OCI-LY7 (cell line): Measurements from ENCODE around the gene UTS2B. TPM values are rescaled to one million over a fixed set of nuclear protein-coding genes. Genes with fewer than 3 reads are reported as not detected.

ENCODE experiments used
- BruUV-seq: library from RNA; stranded (reverse); fragments of 400-500 nt; replicated peaks from 2 replicates; lab custom pipeline; 2021; lab: Mats Ljungman, UMichigan
- CTCF ChIA-PET: fragments of 300-600 bp; sonication (Branson Sonifier 250); formaldehyde crosslinking; loops from one replicate; lab custom pipeline; 2022; ENCODE audit warnings: antibody characterized with exemption; ENCODE audit not compliant: unreplicated experiment; lab: Charles Lee
- POLR2A ChIA-PET: fragments of 300-600 bp; sonication (Branson Sonifier 250); formaldehyde crosslinking; loops from one replicate; lab custom pipeline; 2022; ENCODE audit warnings: antibody characterized with exemption; lab: Charles Lee
- DNase-seq: peaks from one replicate; pipeline ENCODE4 v3.0.0-alpha.2; 2015; ENCODE audit warnings: low spot score
- H2AFZ ChIP-seq: fragments of 200-600 bp; sonication (generic), shearing (Covaris generic); 2 replicates; pipeline ENCODE4 v1.6.1; 2014; ENCODE audit warnings: mild to moderate bottlenecking, antibody characterized with exemption, low read length, moderate library complexity
- H3K27ac ChIP-seq: fragments of 200-600 bp; sonication (generic); 2 replicates; pipeline ENCODE4 v1.5.1; 2014; ENCODE audit warnings: mixed run types, low read depth, mild to moderate bottlenecking, moderate library complexity, low read length, inconsistent platforms; ENCODE audit not compliant: poor library complexity, severe bottlenecking
- H3K36me3 ChIP-seq: fragments of 200-600 bp; sonication (generic); 2 replicates; pipeline ENCODE4 v1.6.1; 2014; ENCODE audit warnings: mild to moderate bottlenecking, antibody characterized with exemption, low read length, moderate library complexity, mixed read lengths; ENCODE audit not compliant: insufficient read depth
- H3K4me1 ChIP-seq: fragments of 200-600 bp; sonication (generic); 2 replicates; pipeline ENCODE4 v1.5.1; 2014; ENCODE audit warnings: mild to moderate bottlenecking, low read length; ENCODE audit not compliant: insufficient read depth, poor library complexity, severe bottlenecking
- H3K4me2 ChIP-seq: fragments of 200-600 bp; sonication (generic); 2 replicates; pipeline ENCODE4 v1.6.1; 2014; ENCODE audit warnings: mild to moderate bottlenecking, low read length
- H3K4me3 ChIP-seq: fragments of 200-600 bp; sonication (generic); 2 replicates; pipeline ENCODE4 v1.5.1; 2014; ENCODE audit warnings: mild to moderate bottlenecking, low read depth, low read length; ENCODE audit not compliant: poor library complexity, severe bottlenecking
- H3K79me2 ChIP-seq: fragments of 200-600 bp; sonication (generic); 2 replicates; pipeline ENCODE4 v1.6.1; 2016; ENCODE audit warnings: low read depth, mild to moderate bottlenecking, low read length, moderate library complexity, mixed read lengths; ENCODE audit not compliant: insufficient read depth
- H3K9me2 ChIP-seq: fragments of 200-600 bp; sonication (generic); 2 replicates; pipeline ENCODE4 v1.6.1; 2016; ENCODE audit warnings: mild to moderate bottlenecking, low read length, mixed read lengths; ENCODE audit not compliant: insufficient read depth
- H3K9me3 ChIP-seq: fragments of 200-600 bp; sonication (generic); 2 replicates; pipeline ENCODE4 v1.6.1; 2014; ENCODE audit warnings: mild to moderate bottlenecking, mixed run types, low read length, mixed read lengths
- H4K20me1 ChIP-seq: fragments of 200-600 bp; sonication (generic); 2 replicates; pipeline ENCODE4 v1.6.1; 2014; ENCODE audit warnings: mild to moderate bottlenecking, antibody characterized with exemption, low read length, moderate library complexity, mixed read lengths; ENCODE audit not compliant: insufficient read depth
- EZH2phosphoT487 ChIP-seq: fragments of 200-600 bp; sonication (generic); IDR thresholded peaks from 2 replicates; pipeline ENCODE4 v1.6.1; 2018; ENCODE audit warnings: low read depth, borderline replicate concordance, mild to moderate bottlenecking, mixed run types, antibody characterized with exemption, low read length, moderate library complexity, mixed read lengths
- intact Hi-C: fragments of 100-400 bp; cut with micrococcal nuclease; formaldehyde crosslinking; loops from one replicate; pipeline ENCODE4 v1.10.0; 2022; ENCODE audit not compliant: unreplicated experiment
- total RNA-seq, 2 experiments: library from RNA; depleted of rRNA in 1 of 2; stranded (reverse); fragments of >200 nt in 1 of 2; shearing (Covaris generic) in 1 of 2; gene quantifications; 2 replicates each; pipeline ENCODE4 v1.2.3, GENCODE V29; 2014 to 2022

Gene UTS2B
- total RNA-seq, 2 experiments from 2014 or later, result 0.92 to 1.1 TPM

GRCh38 chr3:191217301-191217700, 113.0 kb downstream of the UTS2B start:
- no TSS peak for BruUV-seq
- H3K36me3 ChIP-seq, result no peaks in the 10 kb centered on the region; the same call in 1 of the 2 replicates
- no peak overlapping the region; the same call in 1 of the 2 replicates for H2AFZ ChIP-seq
- TF ChIP-seq EZH2phosphoT487, result no peak
- intact Hi-C loops, result no loop called here
- no peaks in the 10 kb centered on the region for H3K9me2 ChIP-seq
- POLR2A ChIA-PET, result interaction anchor here (0.6 kb wide), 1 partner anchor 16 kb away, joined by 3 read pairs; no protein-coding TSS in a partner anchor
- no peak overlapping the region for H3K27ac ChIP-seq
- peaks cover 28% of the 10 kb centered on the region for H3K9me3 ChIP-seq
- CTCF ChIA-PET, result no interaction called here
- DNase-seq, result no peak
- H3K4me3 ChIP-seq, result no peak overlapping the region
- H3K79me2 ChIP-seq, result no peaks in the 10 kb centered on the region
- no peak overlapping the region for H3K4me2 ChIP-seq
- no peaks in the 10 kb centered on the region for H3K4me1 ChIP-seq
- no peaks in the 10 kb centered on the region for H4K20me1 ChIP-seq

Other genes with a start within 250 kb of the UTS2B start
- not detected in 2 replicates for gene OSTN, start 131.3 kb downstream of the UTS2B start, total RNA-seq (2014; rRNA removed; shearing (Covaris generic))
- not detected in 2 replicates for gene OSTN, start 131.3 kb downstream of the UTS2B start, total RNA-seq (2022)
- 31.4 and 32.2 TPM in 2 replicates for gene CCDC50, start 1.1 kb downstream of the UTS2B start, total RNA-seq (2014; rRNA removed; shearing (Covaris generic))
- 43.9 and 54.3 TPM in 2 replicates for gene CCDC50, start 1.1 kb downstream of the UTS2B start, total RNA-seq (2022)
- not detected in 2 replicates for gene PYDC2, start 130.6 kb upstream of the UTS2B start, total RNA-seq (2014; rRNA removed; shearing (Covaris generic))
- not detected in 2 replicates for gene PYDC2, start 130.6 kb upstream of the UTS2B start, total RNA-seq (2022)